Measurements from ENCODE around the gene AAK1.

- TF ChIP-seq CTCF (IDR thresholded peaks at IDR 0.05): no peak
- TF ChIP-seq EP300 (IDR thresholded peaks at IDR 0.05): no peak
These were observed 143.6 kb downstream of the AAK1 start for GRCh38 chr2:69499966-69500365.
